GM21423 (cell line): ENCODE measurements around the gene GMEB2.
"Not testable (repeated sequence)": the region's sequence is repeated elsewhere in the genome, so short reads cannot be mapped to it uniquely, and the experiment has no call there.

Experiments
- ATAC-seq: cut with Tn5 transposase; IDR thresholded peaks from one replicate; pipeline ENCODE4 v1.9.1; 2021; ENCODE audit warnings: mild to moderate bottlenecking, moderate library complexity; ENCODE audit not compliant: unreplicated experiment

GMEB2 gene

GRCh38 chr20:63574156-63574828, 52.6 kb downstream of the GMEB2 start, which contains the start of gene HELZ2:
HELZ2 (minus strand) TSS chr20:63574239; CDS start chr20:63572385, 1,854 bp downstream.
- no peak for ATAC-seq

DNA sequence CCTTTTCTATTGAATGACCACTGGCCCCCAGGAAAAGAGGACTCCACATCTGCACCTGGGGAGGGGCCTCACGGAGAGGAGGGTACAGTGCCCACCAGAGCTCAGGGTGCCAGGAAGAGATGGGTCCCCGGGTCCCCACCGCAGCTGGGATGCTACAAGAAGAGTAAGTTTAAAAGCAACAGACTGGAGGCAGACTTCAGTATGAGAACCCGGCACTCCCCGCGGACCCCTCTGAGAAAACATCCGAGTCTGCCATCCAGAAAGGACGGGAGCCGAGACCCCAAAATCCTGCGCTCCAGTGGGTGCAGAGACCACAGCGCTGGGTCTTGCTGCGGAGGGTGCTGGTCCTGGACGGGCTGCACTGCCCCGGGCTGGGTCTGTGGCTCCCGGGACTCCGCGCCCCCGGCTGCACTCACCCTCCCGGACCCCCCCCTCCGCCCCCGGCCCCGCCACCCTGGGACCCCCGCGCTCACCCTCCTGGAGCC, 53.2 kb downstream of the GMEB2 start:
- no peak for ATAC-seq

GRCh38 chr20:63572788-63573646, 53.9 kb downstream of the GMEB2 start:
- no peak for ATAC-seq

- ATAC-seq = no peak
Measured at GRCh38 chr20:63572071-63572787, 54.7 kb downstream of the GMEB2 start.

- not testable (repeated sequence) for ATAC-seq
Measured at GRCh38 chr20:63571087-63571478, 55.8 kb downstream of the GMEB2 start.

DNA sequence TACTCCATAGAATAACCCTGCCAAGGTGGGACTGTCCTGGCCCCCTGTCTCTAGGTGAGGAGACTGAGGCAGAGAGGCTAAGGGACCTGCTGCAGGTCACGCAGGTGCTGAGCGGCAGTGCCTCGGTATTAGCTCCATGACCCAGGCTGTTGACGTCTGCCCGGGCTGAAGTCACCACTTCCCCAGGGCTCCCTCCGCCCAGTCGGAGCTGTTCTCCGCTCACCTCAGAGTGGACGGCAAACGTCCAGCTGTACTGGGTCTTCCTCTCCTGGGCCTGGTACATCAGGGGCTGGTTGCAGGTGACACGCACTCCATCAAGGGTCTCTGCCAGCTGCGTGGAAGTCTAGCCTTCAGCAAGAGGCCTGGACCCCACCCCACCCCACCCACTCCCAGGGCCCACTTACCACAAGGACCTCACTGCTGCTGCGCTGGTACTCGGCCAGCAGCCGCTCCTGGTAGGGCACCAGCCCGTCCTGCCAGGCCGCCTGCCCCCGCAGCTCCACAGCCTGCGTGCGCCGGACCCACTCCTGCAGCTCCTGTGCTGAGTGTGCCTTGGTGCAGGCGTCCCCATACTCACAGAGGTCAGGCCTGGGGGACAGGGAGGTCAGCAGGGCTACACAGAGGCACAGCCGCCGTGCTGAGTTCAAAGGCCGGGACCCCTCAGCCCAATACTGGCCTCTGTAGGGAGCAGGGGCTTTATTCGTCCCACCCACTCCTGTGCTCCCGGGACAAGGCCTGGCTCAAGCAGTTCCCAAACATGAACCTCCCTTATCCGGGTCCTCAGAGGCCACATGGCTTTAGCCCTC, 56.4 kb downstream of the GMEB2 start:
- no peak for ATAC-seq

GRCh38 chr20:63568986-63569949, 57.6 kb downstream of the GMEB2 start:
- ATAC-seq = no peak

GRCh38 chr20:63568170-63568981, 58.5 kb downstream of the GMEB2 start:
- ATAC-seq = no peak

GRCh38 chr20:63567386-63568169, 59.3 kb downstream of the GMEB2 start:
- ATAC-seq = peak; percentile 62

GRCh38 chr20:63567136-63567385, 59.8 kb downstream of the GMEB2 start:
- ATAC-seq = peak; percentile 3

DNA sequence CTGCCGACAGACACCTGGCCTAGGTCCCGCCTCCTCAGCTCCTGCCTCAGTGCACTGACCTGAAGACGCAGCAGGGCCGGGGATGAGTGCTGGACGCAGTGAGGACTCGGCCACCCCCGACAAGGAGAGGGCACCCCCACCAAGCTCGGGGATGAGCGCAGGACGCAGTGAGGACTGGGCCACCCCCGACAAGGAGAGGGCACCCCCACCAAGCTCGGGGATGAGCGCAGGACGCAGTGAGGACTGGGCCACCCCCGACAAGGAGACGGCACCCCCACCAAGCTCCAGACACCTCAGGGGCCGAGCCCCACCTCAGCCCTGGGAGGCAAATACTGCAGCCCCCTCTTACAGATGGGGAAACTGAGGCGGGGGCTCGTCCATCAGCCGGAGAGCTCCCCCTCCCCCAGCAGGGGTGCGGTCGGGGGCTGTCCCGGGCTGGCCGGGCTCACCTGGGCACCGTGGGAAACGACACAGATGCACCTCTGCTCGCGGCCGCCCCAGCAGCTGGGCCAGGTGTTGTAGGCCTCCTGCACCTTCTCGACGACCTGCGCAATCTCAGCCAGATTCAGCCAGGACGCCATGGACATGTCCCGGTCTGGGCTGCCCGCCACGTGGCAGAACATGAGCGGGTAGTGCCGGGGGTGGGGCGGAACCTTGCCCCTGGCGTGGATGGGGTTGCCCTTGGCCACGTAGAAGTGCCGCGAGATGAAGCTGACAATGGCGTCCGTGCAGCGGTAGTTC, 60.3 kb downstream of the GMEB2 start:
- no peak for ATAC-seq

DNA sequence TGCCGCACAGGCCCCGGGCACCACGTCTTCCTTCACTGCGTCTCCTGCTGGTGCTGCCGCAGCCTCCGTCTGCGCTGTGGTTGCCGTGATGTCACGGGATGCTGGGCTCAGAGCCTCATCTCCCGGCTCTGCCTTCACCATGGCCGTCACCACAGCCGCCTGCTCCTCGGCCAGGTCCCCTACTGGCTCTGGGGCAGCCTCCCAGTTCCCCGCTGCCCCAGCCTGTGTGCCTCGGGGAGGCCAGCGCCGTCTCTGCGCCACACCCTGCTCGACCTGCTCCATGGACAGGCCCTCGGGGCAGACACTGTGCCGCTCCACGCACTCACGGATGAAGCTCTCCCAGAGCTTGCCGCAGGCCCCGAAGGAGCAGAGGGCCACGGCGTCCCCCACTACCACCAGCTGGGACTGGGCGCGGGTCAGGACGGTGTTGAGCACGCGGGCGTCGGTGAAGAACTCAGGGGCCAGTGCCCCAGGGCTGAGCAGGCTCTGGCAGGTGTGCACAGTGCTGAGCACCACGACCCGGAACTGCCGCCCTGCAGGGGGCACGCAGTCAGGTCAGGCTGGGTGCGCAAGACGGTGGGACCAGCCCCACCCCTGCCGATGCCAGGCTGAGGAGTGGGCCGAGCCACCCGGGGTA, 61.1 kb downstream of the GMEB2 start:
- ATAC-seq = no peak

DNA sequence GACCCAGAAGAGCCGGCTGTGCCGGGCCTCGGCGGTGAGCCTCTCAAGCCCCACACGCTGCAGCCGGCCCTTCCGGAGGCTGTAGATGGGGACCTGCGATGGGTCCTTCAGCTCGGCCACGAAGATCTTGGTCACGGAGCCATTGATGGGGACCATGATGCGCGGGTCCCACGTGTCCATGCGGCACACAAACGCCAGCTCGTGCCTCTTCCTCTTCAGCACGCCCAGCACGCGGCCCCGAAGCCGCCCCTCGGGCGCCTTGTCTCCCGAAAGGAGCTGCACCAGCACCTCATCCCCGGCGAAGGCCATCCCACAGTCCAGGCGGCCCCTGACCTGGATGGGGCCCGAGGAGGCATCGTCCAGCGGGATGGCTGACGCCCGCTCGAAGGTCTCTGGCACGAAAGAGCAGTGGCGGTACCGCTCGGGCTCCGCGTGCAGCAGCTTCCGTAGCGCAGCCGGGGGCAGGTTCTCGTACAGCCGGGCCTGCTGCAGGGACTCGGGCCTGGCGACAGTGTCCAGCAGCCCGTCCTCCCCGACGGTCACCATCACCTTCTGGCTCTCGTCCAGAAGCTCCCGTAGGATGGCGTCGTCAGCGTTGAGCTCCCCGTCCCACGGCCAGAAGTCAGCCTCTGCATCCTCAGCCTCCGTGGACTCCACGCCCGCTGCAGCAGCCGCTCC, 61.7 kb downstream of the GMEB2 start:
- ATAC-seq = no peak

GRCh38 chr20:63564036-63564810, 62.7 kb downstream of the GMEB2 start:
- ATAC-seq = no peak

- ATAC-seq = no peak
Measured at GRCh38 chr20:63563225-63563935, 63.5 kb downstream of the GMEB2 start.
